Left lung (tissue), 10 donors: ENCODE results near the gene TNPO2. TPM values are rescaled to one million over a fixed set of nuclear protein-coding genes. Genes with fewer than 3 reads are reported as not detected.

Experiments used
- ATAC-seq: fragments of 200-7000 bp; cut with Tn5 transposase; one replicate; pipeline ENCODE4 v1.9.1; 2020; ENCODE audit warnings: moderate library complexity
- DNase-seq, 4 donors: peaks; one replicate each; pipeline ENCODE4 v3.0.0-alpha.2; 2013 to 2020
- H3K27ac ChIP-seq, 2 donors: fragments of 200-600 bp; sonication (generic) in 1 of 2; one replicate each; pipeline versions ENCODE4 v1.5.0 to v1.8.0; 2020 to 2021
- H3K27me3 ChIP-seq, 2 donors: fragments of 200-600 bp; sonication (generic) in 1 of 2; one replicate each; pipeline versions ENCODE4 v1.5.0 to v1.8.0; 2020 to 2021
- H3K36me3 ChIP-seq, 2 donors: fragments of 200-600 bp; sonication (generic) in 1 of 2; one replicate each; pipeline versions ENCODE4 v1.5.0 to v1.8.0; 2020 to 2021
- H3K4me1 ChIP-seq, 2 donors: fragments of 200-600 bp; one replicate each; pipeline ENCODE4 v1.8.0; 2021
- H3K4me3 ChIP-seq, 2 donors: fragments of 200-600 bp; sonication (generic) in 1 of 2; one replicate each; pipeline versions ENCODE4 v1.5.0 to v1.8.0; 2020 to 2021; ENCODE audit warnings: mild to moderate bottlenecking in 1 of 2
- H3K9me3 ChIP-seq, 2 donors: fragments of 200-600 bp; sonication (generic) in 1 of 2; one replicate each; pipeline versions ENCODE4 v1.5.0 to v1.8.0; 2020 to 2021
- CTCF ChIP-seq, 2 donors: fragments of 200-600 bp; sonication (generic) in 1 of 2; IDR thresholded peaks; one replicate each; pipeline versions ENCODE4 v1.5.0 to v1.8.0; 2021; ENCODE audit warnings: antibody characterized with exemption in 2 of 2
- intact Hi-C, 2 donors: fragments of 100-400 bp; cut with DNase I; formaldehyde crosslinking; loops; one replicate each; pipeline versions ENCODE4 v1.11.2 to v1.14.2; 2022
- polyA plus RNA-seq, 6 donors: library from polyadenylated mRNA; unstranded; fragments of 120-200 nt; gene quantifications; one replicate each; pipeline ENCODE4 v1.2.1, GENCODE V29; 2013; ENCODE audit not compliant: insufficient read length in 6 of 6
- total RNA-seq, 2 donors: library from RNA; stranded (reverse); fragmentation: NEBNext Ultra II Directional; extraction: Animal tissue kit (Norgen Biotek cat#: 25700); gene quantifications; one replicate each; pipeline ENCODE4 v1.2.1, GENCODE V29; 2021
- donor health status: DM: no; HTN: yes; CAD: no.
- donor health status: DM: no; HTN: no; CAD: no.

Gene TNPO2
- total and polyA plus RNA-seq, 8 donors, result 54.8 to 92.6 (median 77.6) TPM

GRCh38 chr19:12759686-12760085, 36.0 kb upstream of the TNPO2 start:
- Histone ChIP-seq H3K27me3 (peaks cover 0 to 20% of the 10 kb centered on the region in 2 donors), H3K4me1 (peaks cover 0 to 17% of the 10 kb centered on the region in 2 donors), H3K9me3 (no peaks in the 10 kb centered on the region), H3K4me3 (no peak overlapping the region), H3K27ac (no peak overlapping the region), H3K36me3 (peaks cover 0 to 28% of the 10 kb centered on the region in 2 donors)
- DNase-seq (no peak), ATAC-seq (no peak)
- intact Hi-C loops, result loop anchor here in 1 of 2 donors (5.0 kb wide), 2 partner anchors 38 to 93 kb away; no protein-coding TSS in a partner anchor
- no peak for TF ChIP-seq CTCF (IDR thresholded peaks at IDR 0.05)

GRCh38 chr19:12757544-12758274, 34.0 kb upstream of the TNPO2 start:
- no peak overlapping the region for H3K27ac ChIP-seq
- intact Hi-C loops, result loop anchor here in 1 of 2 donors (5.0 kb wide), 1 partner anchor 95 kb away; no protein-coding TSS in a partner anchor

GRCh38 chr19:12756150-12756883, 32.6 kb upstream of the TNPO2 start:
- intact Hi-C loops, result loop anchor here in 1 of 2 donors (5.0 kb wide), 1 partner anchor 96 kb away; no protein-coding TSS in a partner anchor
- Histone ChIP-seq H3K9me3 (no peaks in the 10 kb centered on the region), H3K27ac (no peak overlapping the region), H3K4me3 (no peak overlapping the region), H3K27me3 (peaks cover 0 to 53% of the 10 kb centered on the region in 2 donors), H3K36me3 (no peaks in the 10 kb centered on the region), H3K4me1 (peaks cover 0 to 17% of the 10 kb centered on the region in 2 donors)
- TF ChIP-seq CTCF (IDR thresholded peaks at IDR 0.05), result no peak
- ATAC-seq (no peak), DNase-seq (no peak)

More at GRCh38 chr19:12757544-12758274, 34.0 kb upstream of the TNPO2 start:
- peak overlapping the region; percentile 30 to 32 for H3K4me3 ChIP-seq
- H3K27me3 ChIP-seq, result peaks cover 0 to 39% of the 10 kb centered on the region in 2 donors
- TF ChIP-seq CTCF (IDR thresholded peaks at IDR 0.05), result peak; percentile 87 to 96
- ATAC-seq (peak; percentile 94), DNase-seq (peak; percentile 42 to 93 (median 73))
- peaks cover 0 to 10% of the 10 kb centered on the region in 2 donors for H3K36me3 ChIP-seq
- H3K9me3 ChIP-seq, result no peaks in the 10 kb centered on the region
- peaks cover 0 to 17% of the 10 kb centered on the region in 2 donors for H3K4me1 ChIP-seq

- no peak for TF ChIP-seq CTCF (IDR thresholded peaks at IDR 0.05)
These were observed 30.9 kb upstream of the TNPO2 start for GRCh38 chr19:12754465-12755196.

More at GRCh38 chr19:12754465-12755196, 30.9 kb upstream of the TNPO2 start:
- Histone ChIP-seq H3K27me3 (peaks cover 0 to 70% of the 10 kb centered on the region in 2 donors), H3K9me3 (no peaks in the 10 kb centered on the region), H3K27ac (no peak overlapping the region), H3K4me1 (peaks cover 0 to 19% of the 10 kb centered on the region in 2 donors), H3K4me3 (no peak overlapping the region), H3K36me3 (no peaks in the 10 kb centered on the region)
- DNase-seq, result no peak
- no peak for ATAC-seq
- intact Hi-C loops, result loop anchor here in 1 of 2 donors (5.0 kb wide), 1 partner anchor 98 kb away; no protein-coding TSS in a partner anchor
